IPS-18c (cell line): ENCODE data around the gene BEND3.

Source experiments
- H3K4me3 ChIP-seq: 2 replicates; pipeline ENCODE4 v1.7.0; 2013; ENCODE audit warnings: low read depth, mild to moderate bottlenecking, low read length, moderate library complexity; ENCODE audit not compliant: insufficient read depth
- H3K9me3 ChIP-seq: one replicate; pipeline ENCODE4 v1.6.1; 2013; ENCODE audit warnings: mild to moderate bottlenecking, low read length, moderate library complexity; ENCODE audit not compliant: control insufficient read depth, insufficient read depth

The BEND3 gene

DNA sequence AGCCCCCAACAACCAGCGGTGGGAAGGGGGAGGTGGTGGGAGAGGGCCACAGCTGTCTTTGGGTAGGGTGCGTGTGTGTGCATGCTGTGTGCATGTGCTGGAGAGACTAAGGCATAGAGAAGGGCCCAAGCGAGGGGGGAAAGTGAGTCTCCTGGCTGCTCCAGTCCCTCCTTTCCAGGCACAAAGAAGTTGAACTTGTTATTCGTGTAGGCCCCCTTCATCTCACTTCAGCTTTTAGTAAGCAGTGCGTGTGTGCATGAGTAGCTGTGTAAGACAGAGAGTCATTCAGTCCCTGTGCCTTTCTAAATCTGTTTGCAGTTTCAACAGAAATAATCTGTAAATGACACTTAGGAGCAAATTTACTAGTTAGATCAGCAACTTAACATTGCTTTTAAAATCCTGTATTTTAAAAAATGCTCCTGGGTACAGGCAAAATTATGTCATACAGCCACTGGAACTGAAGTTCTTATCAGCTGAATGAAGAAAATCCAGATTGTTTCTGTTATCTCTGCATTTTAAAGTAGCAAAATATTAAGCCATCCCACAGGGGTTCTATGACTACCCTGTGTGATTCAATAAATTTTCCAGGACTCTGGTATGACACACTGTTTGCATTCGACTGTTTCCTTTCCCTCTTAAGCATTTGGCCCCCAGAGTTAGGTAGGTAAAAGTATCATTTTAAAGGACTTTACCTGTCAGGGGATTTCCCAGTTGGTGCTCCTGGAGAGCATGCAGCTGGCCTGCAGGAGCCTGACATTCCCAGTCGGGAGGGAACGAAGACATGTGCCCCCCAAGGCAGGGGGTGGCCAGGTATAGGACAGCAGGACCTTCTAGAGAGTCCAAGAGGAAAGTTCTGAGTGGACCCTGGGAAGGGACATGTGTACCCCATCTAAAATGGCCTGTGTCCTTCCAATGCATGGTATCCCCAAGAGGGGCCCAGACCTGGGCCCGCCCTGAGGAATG, 48.3 kb downstream of the BEND3 start:
- Histone ChIP-seq H3K9me3 (no peaks in the 10 kb centered on the region), H3K4me3 (no peak overlapping the region)

DNA sequence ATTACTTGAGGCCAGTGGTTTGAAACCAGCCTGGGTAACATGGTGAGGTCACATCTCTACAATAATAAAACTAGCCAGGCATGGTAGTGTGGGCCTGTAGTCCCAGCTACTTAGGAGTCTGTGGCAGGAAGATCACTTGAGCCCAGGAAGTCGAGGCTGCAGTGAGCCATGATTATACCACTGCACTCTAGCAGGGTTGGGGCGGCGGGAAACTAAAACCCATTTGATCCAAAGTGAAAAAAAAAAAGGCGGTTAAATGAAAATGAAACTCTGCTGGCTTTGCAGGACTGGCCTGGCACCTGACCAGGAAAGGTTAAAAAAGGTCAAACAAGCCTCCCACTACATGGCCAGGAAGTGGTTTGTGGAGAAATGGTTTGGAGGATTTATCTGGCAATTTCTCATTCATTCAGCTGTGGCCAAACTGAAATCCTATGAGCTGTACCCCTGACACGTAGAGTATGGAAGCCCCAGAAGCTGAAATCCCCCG, 50.7 kb downstream of the BEND3 start:
- Histone ChIP-seq H3K9me3 (no peaks in the 10 kb centered on the region), H3K4me3 (no peak overlapping the region)

DNA sequence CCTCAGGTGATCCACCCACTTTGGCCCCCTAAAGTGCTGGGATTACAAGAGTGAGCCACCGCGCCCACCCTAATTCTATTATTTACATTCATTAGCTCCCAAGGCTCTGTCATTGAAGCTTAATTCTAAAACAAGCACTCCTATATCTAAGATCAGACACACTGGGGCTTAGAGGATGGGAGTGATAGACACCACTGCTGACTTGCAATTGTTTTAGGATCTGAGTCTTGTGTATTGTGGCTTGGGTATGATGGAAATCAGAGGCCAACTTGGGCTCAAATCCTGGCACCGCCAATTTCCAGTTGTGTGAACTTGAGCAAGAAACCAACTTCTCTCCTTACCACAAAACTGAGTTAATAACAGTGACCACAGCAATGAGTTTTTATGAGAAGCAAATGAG, 52.6 kb downstream of the BEND3 start:
- H3K9me3 ChIP-seq, result no peaks in the 10 kb centered on the region
- no peak overlapping the region for H3K4me3 ChIP-seq

DNA sequence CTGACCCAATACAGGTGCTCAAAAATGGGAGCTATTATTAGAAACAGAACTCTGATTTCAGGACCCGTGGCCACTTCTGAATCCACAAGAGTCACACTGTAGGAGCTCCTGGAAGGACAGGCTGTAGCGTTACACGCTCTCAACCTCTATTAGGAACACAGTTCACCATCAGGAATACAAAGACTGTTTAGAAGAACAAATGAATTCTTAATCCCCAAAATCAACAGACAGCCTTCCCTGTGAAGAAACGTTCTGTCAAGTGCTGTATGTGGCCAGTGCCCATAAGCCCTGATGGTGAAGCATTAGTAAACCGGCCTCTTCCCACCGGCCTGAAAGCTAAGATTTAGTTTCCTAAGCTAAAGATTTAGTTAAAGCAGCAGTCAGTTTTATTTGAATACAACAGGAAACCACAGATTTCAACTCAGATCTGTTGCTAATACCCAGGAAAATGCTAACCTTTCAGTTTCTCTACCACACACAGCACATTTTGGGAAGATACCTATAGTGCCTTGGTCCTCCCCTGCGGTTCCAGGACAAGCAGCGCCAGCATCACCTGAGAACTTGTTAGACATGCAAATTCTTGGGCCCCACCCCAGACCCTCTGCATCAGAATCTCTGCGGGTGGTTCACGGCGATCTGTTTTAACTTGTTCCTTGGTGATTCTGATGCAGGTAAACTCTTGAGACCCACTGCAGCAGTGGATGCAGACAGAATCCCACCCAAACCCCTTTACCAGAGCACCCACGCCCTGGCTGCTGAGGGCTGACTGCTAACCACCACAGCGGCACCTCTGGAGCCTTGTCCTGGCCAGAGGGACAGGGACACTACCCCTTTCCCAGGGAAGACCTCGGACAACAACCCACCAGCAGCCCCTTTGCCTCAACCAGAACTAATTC, 53.9 kb downstream of the BEND3 start:
- H3K9me3 ChIP-seq, result no peaks in the 10 kb centered on the region
- 0 out of 2 replicates have a peak overlapping the region, but pooled peaks have one; percentile 28 for H3K4me3 ChIP-seq

DNA sequence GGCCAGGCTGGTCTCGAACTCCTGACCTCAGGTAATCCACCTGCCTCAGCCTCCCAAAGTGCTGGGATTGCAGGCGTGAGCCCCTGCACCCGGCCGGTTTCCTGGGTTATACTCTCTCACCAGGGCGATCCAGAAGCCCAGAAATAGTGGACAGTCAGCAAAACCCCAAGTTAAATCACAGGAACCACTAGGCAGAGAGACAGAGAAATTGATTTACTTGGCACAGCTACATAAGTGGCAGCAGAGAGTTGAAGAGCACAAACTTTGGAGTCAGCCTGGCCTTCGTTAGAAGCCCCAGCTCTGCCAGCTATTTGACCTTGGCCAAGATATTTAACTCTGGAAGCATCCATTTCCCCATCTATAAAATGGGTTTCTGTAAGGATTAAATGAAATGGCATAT, 54.6 kb downstream of the BEND3 start:
- H3K4me3 ChIP-seq, result no peak overlapping the region

DNA sequence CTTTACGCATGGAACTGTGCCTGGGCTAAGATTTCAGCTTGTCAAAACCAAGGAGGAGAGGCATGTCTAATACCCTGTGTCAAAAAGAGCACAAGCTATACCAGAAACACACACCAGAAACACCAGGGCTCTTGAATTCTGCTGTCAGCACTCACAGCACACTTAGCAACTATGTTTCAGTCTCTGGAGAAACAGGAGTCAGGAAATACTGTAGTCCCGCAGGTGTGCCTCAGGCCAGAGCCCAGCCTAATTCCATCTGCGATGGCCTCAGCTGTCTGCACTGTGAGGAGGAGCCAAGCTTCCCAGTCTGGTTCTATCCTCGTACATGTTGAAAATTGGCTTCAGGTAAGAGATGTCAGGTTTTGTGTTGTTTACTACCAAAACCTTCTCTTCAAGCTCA, 55.7 kb downstream of the BEND3 start:
- Histone ChIP-seq H3K4me3 (no peak overlapping the region), H3K9me3 (no peaks in the 10 kb centered on the region)

More for the DNA sequence above, 54.6 kb downstream of the BEND3 start:
- no peaks in the 10 kb centered on the region for H3K9me3 ChIP-seq

DNA sequence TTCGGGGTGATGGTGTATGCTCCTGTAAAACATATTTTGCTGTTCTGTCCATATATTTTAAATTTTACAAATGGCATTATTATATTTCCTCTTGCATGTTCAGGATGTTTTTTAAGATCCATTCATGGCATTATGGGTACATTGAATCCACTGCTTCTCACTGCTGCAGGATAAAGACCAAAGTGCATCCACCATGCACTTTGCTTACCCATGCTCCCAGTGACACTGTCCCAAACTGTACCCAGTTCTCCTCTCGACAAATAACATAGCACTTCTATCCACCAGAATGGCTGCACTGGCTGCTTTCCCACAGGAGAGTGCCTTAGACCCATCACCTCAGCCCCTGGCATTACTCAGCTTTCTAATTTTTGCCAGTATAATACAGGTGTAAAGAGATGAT, 57.6 kb downstream of the BEND3 start:
- H3K9me3 ChIP-seq, result no peaks in the 10 kb centered on the region
- H3K4me3 ChIP-seq, result no peak overlapping the region

DNA sequence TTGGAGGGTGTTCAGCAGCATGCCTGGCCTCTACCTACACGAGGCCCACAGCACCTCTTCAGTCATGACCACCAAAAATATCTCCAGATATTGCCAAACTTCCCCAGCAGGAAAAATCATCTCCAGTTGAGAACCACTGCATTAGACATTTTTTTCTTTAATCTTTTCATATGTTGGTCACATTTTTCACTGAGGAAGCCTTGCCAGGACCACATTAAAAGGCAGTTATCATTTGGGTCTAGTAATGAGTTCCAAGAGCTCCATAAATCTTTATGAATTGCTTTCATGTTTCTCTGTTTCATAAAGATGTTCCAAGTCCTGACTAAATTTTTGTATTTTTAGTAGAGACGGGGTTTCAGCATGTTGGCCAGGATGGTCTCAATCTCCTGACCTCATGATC, 58.5 kb downstream of the BEND3 start:
- H3K9me3 ChIP-seq, result no peaks in the 10 kb centered on the region
- no peak overlapping the region for H3K4me3 ChIP-seq

DNA sequence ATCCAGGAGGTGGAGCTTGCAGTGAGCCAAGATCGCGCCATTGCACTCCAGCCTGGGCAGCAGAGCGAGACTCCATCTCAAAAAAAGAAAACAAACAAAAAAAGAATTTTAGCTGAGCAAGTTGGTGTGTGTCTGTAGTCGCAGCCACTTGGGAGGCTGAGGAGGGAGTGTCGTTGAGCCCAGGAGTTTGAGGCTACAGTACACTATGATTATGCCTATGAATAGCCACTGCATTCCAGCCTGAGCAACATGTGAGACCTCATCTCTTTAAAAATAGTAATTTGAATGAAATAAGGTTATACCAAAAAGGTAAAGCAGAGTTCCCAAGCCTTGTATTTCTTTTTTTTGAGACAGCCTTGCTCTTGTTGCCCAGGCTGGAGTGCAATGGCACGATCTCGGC, 67.5 kb downstream of the BEND3 start:
- H3K4me3 ChIP-seq, result no peak overlapping the region
- H3K9me3 ChIP-seq, result no peaks in the 10 kb centered on the region

DNA sequence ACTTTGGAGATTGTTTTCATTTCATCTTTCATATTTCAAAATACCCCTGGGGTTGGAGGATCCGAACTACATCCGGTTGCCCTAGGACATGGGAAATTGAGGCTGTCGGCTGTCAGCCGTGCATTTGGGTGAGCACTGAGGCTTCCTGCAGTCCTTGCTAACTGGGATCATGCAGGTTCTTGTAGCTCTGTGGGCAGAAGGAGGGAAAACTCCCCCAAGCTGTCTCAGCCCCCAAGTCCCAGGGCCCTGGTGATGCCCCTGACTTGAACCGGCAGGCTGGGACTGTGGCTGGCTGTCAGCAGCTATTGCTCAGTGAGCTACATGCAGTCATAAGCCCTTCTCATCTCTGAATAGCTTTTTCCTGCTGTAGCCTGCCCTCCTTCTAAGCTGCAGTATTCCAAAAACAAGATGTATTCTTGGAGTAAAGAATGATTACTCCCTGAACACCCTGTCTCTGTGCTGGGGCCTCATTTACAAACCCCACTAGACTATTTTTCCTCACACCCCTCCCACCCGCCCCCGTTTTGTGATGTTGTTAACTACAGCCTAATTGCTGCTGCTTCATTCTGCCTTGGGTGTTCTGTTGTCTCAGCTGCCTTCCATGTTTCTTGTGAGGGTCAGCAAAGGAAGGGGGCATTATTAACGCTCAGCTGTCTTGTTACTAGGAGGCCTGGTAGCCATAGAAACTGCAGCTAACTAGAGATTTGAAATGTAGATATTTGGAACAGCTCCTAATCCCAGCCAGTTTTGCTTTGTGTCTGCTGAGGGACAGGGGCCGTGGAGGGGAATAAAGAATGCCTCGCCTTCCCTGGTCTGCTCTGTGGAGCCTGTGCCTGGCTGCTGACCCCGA, 69.3 kb downstream of the BEND3 start:
- no peak overlapping the region for H3K4me3 ChIP-seq

DNA sequence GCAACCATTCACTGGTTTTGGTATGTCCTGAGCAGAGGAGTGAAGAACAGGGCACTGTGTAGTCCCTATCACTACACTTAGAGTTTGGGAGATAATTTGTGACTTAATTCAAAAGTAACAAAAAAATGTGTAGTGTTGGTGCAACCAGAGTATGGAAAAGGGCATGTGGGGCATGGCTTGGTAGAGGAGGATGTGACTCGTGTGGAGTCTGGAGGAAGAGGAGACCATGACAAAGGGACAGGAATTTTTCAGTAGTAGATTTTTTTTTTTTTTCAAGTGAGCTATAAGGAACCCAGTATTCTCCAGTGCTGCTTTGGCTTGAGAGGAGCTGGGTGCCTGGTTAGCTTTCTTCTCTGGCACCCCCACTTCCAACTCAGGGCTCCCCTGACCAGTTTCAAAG, 82.2 kb downstream of the BEND3 start:
- Histone ChIP-seq H3K4me3 (no peak overlapping the region), H3K9me3 (no peaks in the 10 kb centered on the region)

More for the DNA sequence above, 69.3 kb downstream of the BEND3 start:
- H3K9me3 ChIP-seq, result no peaks in the 10 kb centered on the region

DNA sequence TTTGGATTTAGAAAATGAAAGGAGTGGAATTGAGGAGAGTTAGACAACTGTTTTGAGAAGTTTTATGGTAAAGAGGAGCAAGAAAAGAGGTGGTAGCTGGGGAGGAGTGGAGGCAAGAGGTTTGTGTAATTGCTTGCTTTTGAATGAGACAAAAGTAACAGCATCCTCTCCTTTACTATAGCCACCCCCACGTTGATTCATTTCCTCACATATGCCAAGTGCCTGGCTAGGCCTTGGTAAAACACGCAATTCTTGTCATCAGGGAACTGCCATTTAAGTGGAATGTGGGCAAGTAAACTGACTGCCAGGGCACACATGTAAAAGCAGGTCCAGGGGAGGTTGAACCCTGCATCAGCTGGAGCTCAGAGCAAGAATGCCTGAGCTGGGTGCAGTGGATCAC, 83.3 kb downstream of the BEND3 start:
- H3K9me3 ChIP-seq, result no peaks in the 10 kb centered on the region
- no peak overlapping the region for H3K4me3 ChIP-seq

DNA sequence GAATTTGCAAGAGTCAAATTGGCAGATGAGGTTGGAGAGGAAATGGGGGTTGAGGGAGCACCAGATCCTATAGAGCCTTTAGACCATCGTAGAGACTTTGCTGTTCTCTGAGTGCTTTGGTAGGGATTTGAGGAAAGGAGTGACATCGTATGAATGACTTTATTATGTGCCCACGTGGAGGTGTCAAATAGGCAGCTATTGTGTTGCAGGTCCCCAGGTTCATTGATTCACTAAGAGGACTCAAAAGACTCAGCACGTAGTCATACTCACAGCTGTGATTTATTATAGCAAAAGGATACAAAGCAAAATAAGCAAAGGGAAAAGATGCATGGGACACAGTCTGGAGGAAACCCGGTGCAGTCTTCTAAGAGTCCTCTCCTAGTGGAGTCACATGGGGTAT, 85.2 kb downstream of the BEND3 start:
- H3K4me3 ChIP-seq, result no peak overlapping the region
- no peaks in the 10 kb centered on the region for H3K9me3 ChIP-seq

DNA sequence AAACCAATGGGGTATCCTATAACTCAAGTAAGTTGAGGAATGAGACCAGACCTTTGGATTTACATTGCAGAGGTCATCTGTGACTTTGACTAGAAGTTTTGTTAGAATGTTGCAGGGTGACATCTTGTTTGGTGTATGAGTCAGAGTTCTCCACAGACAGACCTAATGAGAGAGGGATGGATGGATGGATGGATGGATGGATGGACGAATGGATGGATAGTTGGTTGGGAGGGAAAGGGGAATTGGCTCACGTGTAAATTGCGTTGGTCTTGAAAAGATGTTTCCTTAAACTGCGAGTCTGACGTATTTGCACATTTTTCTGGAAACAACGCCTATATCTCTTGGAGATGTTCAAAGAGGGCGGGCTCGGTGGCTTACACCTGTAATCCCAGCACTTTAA, 88.3 kb downstream of the BEND3 start:
- H3K9me3 ChIP-seq, result no peaks in the 10 kb centered on the region
- no peak overlapping the region for H3K4me3 ChIP-seq

DNA sequence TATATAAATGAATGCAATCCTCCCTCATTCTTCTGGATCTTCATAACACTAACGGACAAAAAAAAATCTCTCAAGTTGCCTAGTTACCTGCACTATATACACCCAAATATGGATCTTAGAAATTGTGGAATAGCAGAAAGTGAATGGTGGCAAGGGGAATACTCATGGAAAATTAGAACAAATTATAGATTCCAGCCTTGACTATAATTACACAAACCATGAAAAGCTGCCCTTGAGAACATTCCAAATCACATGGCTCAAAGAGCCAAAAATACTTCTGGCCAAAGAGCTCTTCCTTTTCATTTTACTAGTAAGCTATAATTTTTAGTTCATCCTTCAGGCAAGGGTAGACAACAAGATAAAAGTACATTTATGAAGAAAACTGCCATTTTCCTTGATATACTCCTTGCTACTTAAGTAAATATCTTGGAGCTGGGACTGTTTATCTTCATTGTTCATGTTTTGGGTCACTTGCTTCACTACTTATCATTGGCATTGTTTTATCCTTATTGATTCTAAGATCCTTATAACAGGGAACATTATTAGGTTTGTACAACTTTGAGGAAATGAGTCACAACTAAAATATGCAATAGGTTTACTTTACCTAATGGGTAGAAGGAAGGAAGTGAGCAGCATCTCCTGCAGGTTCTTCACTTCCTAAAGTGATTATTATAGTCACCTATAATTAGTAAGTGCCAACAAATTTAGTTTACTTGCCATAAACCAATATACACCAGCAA, 93.7 kb downstream of the BEND3 start:
- H3K4me3 ChIP-seq, result no peak overlapping the region
- H3K9me3 ChIP-seq, result no peaks in the 10 kb centered on the region

DNA sequence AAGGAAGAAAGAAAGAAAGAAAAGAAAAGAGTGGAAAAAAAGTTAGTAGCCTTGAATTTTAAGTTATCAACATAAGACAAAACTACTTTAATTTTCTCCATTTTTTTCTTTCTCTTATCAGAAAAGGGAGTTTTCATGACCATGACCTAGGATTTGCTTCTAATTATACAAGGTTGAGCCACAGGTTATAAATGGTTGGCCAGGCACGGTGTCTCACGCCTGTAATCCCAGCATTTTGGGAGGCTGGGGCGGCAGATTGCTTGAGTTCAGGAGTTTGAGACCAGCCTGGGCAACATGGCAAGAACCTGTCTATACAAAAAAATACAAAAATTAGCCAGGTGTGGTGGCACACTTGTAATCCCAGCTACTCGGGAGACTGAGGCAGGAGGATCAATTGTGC, 95.1 kb downstream of the BEND3 start:
- H3K9me3 ChIP-seq, result no peaks in the 10 kb centered on the region
- no peak overlapping the region for H3K4me3 ChIP-seq
